HG02970 (cell line): ENCODE data around the gene DDX3X.

Source experiments
- ATAC-seq: cut with Tn5 transposase; IDR thresholded peaks from one replicate; pipeline ENCODE4 v1.9.1; 2021; ENCODE audit warnings: mild to moderate bottlenecking, moderate library complexity, moderate number of reproducible peaks; ENCODE audit not compliant: unreplicated experiment, low FRiP score

Gene DDX3X

GRCh38 chrX:41326431-41326830, 7.5 kb upstream of the DDX3X start:
- no peak for ATAC-seq

GRCh38 chrX:41327341-41327740, 6.6 kb upstream of the DDX3X start:
- no peak for ATAC-seq

- ATAC-seq = no peak
Measured at GRCh38 chrX:41329101-41329500, 4.9 kb upstream of the DDX3X start.

GRCh38 chrX:41332005-41332404, 2.0 kb upstream of the DDX3X start:
- no peak for ATAC-seq

- peak; percentile 1 for ATAC-seq
Measured at GRCh38 chrX:41332408-41333002, 1.5 kb upstream of the DDX3X start.

- peak; percentile 42 for ATAC-seq
Measured at GRCh38 chrX:41333003-41333743, 789 bp upstream of the DDX3X start.

- peak; percentile 25 for ATAC-seq
Measured at GRCh38 chrX:41334363-41335197, 618 bp downstream of the DDX3X start.

GRCh38 chrX:41335198-41335957, 1.4 kb downstream of the DDX3X start:
- no peak for ATAC-seq

GRCh38 chrX:41335958-41336331, 2.0 kb downstream of the DDX3X start:
- ATAC-seq = no peak

GRCh38 chrX:41336447-41336846, 2.5 kb downstream of the DDX3X start:
- no peak for ATAC-seq

- no peak for ATAC-seq
Measured at GRCh38 chrX:41337140-41337539, 3.2 kb downstream of the DDX3X start.

- ATAC-seq = no peak
Measured at GRCh38 chrX:41338436-41338835, 4.5 kb downstream of the DDX3X start.

GRCh38 chrX:41339148-41339547, 5.2 kb downstream of the DDX3X start:
- no peak for ATAC-seq

- ATAC-seq = no peak
Measured at GRCh38 chrX:41344053-41344452, 10.1 kb downstream of the DDX3X start.

GRCh38 chrX:41347186-41347585, 13.2 kb downstream of the DDX3X start:
- ATAC-seq = no peak

- no peak for ATAC-seq
Measured at GRCh38 chrX:41348551-41348950, 14.6 kb downstream of the DDX3X start.

- ATAC-seq = no peak
Measured at GRCh38 chrX:41350150-41350975, 16.4 kb downstream of the DDX3X start.

- ATAC-seq = no peak
Measured at GRCh38 chrX:41350976-41351569, 17.1 kb downstream of the DDX3X start.

GRCh38 chrX:41351923-41352322, 18.0 kb downstream of the DDX3X start:
- no peak for ATAC-seq
